Hypothalamus (tissue), 51 donors: ENCODE results near the gene GCAT.

Experiments
- DNase-seq, 51 donors: peaks; one replicate each; lab custom pipeline; 2025; lab: John Stamatoyannopoulos, UW

The GCAT gene

GRCh38 chr22:37806409-37807333, 1.1 kb upstream of the GCAT start:
- peak in 5 of 51 donors; percentile 9 to 47 (median 22) for DNase-seq

DNA sequence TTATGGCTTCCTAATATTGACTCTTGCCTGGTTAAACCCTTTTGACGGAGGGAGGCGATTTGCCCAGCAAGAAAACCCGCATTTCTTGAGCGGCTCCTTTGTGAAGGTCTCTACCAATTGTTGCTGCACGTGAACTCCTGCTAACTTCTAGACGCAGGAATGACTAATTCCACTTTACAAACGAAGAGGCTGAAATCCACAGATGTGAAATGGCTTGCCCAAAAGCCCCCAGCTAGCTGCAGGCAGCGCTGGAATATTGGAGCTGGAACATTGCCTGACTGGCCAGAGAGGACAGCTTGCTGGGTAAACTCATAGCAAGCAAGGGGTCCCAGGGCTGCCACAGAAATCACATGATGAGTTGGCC, 542 bp downstream of the GCAT start:
- DNase-seq, result no peak

- DNase-seq, result no peak
Measured at GRCh38 chr22:37809672-37810333, 2.1 kb downstream of the GCAT start.

- DNase-seq, result no peak
Measured at GRCh38 chr22:37811867-37812266, 4.1 kb downstream of the GCAT start.

DNA sequence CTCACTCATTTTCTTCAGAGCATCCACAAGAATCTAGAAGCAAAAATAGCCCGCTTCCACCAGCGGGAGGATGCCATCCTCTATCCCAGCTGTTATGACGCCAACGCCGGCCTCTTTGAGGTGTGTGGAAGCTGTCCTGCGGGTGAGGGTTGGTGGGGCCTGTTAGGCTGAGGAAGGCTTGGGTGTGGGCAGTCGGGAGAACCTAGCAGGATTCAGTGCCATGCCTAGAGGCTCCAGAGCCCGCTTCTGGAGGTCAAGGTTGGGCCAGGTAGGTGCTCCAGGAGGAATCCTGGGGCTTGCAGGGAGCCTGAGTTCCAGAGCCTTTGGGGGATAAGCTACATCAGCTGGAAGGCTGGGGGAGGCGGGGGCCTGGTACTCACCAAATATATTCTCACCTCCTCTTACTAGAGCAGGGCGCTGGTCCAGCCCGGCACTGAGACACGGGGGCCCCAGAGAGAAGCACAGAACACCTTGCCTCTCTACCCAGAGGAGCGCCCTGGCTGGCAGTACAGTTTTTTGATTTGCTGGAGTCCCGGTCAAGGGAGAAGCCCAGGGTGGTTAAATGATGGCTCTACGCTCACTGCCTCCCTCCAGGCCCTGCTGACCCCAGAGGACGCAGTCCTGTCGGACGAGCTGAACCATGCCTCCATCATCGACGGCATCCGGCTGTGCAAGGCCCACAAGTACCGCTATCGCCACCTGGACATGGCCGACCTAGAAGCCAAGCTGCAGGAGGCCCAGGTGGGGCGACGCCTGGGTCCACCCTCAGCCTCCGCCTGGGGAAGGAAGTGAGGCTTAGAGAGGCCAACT, 5.3 kb downstream of the GCAT start:
- DNase-seq, result no peak

- no peak for DNase-seq
Measured at GRCh38 chr22:37815593-37815992, 7.9 kb downstream of the GCAT start.

DNA sequence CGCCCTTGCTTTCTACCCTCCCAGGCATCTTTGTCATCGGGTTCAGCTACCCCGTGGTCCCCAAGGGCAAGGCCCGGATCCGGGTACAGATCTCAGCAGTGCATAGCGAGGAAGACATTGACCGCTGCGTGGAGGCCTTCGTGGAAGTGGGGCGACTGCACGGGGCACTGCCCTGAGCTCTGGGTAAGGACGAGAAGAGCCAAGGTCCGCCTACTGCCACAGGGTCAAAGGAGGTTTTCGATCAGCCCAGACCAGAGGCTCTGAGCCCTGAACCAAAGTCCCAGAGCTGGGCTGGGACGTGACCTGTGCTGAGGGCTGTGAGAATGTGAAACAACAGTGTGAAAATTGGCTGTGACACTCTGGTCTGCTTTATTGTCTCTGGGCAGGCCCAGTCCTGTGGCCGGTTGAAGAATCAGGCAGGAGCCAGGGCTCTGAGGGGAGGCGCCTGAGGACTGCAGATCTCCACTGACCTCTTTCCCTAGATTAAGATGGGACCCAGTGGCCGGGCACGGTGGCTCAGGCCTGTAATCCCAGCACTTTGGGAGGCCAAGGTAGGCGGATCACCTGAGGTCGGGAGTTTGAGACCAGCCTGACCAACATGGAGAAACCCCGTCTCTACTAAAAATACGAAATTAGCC, 8.9 kb downstream of the GCAT start:
- DNase-seq, result no peak

- peak in 50 of 51 donors; percentile 35 to 92 (median 74) for DNase-seq
Measured at GRCh38 chr22:37817705-37818408, 10.1 kb downstream of the GCAT start.

DNA sequence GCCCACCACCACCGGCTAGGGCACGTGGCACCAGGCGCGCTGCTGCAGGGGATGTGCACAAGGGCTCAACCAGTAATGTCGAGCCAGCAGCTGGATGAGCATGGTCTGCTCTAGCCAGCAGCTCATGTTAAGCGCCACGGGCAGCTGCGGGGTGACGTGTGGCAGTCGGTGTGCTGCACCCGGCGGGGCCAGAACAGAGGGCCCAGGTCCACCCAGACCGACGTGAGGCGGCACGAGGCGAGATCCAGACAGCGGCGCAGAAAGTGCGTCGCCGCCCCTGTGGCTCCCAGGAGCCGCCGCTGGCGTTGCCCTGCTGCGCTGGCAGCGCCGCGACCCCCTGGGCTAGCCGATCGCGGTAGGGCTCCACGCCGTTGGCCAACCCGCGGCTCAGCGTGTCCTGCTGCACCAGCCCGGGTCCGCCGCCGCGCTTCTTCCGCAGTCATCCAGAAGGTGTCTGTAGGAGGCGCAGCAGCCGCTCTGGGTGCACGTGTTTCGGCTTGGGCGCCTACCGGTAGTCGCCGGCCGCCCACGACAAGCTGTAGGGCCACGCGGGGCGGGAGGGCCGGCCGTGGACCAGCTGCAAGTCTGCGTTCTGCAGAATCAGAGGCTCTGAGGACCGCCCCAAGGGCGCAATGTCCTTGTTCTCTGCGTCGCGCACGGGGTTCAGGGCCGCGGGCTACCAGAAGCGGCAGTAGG, 10.8 kb downstream of the GCAT start:
- peak in 24 of 51 donors; percentile 13 to 54 (median 32) for DNase-seq

GRCh38 chr22:37819105-37819433, 11.3 kb downstream of the GCAT start:
- DNase-seq, result no peak

GRCh38 chr22:37820350-37820749, 12.6 kb downstream of the GCAT start:
- DNase-seq, result no peak

DNA sequence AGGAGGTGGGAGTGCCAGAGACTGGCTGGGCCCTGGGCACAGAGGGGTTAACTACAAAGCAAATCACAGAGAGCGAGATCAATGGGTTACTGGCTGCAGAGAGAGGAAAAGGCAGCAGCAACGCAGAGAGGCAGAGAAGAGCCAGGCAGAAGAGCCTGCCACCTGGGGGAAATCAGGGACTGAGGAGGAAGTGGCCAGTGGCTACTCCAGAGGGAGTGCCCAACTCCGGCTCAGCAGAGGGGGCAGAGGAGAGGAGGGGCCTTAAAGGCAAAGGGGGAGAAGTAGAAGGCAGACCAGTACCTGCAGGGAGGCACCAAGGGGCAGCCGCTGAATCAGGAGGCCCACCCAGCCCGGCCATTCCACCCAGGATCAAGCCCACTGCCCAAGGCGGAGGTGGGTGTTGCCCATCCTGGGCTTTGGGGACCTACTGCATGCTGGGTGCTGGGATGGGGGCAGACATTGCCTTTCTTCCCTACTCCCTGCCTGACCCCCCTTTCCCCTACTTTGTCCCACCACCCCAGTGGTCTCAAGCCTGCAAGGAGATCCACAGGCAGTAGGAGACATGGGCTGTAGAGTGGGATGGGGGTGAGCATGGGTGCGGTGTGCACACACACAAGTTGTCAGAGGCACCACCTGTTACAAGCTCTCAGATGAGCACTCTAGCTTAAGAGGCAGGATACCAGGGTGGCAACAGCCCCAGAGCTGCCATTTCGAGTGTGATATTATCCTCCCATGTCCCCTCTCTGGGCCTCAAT, 14.5 kb downstream of the GCAT start:
- no peak for DNase-seq

DNA sequence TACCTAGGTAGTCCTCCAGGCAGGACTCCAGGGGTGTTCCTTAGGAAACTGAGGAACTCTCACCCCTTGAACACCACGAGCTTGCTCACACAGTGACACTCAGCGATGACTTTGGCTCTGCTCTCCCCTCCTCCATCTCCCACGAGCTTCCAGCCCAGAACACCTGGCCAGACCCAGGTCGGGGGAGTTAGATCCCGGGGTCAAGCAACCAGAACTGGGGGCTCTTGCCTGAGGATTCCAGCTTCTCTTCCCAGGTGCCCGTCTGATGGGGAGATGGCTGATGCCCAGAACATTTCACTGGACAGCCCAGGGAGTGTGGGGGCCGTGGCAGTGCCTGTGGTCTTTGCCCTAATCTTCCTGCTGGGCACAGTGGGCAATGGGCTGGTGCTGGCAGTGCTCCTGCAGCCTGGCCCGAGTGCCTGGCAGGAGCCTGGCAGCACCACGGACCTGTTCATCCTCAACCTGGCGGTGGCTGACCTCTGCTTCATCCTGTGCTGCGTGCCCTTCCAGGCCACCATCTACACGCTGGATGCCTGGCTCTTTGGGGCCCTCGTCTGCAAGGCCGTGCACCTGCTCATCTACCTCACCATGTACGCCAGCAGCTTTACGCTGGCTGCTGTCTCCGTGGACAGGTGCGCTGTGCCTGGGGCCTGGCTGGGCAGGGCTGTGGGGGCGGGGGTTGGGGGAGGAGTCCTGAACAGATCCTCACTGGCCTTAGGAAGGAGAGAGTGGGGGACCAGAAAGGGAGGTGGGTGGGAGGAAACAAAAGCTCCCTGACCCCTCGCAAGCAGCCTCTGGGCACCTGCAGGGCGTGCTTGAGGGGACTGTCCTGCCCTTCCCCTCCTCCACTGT, 15.6 kb downstream of the GCAT start, which contains the start of gene GALR3:
Gene GALR3 (plus strand): TSS at position 249 of the 852 bp plus-strand sequence. CDS start 25 bp downstream, at position 274.
- DNase-seq, result no peak

DNA sequence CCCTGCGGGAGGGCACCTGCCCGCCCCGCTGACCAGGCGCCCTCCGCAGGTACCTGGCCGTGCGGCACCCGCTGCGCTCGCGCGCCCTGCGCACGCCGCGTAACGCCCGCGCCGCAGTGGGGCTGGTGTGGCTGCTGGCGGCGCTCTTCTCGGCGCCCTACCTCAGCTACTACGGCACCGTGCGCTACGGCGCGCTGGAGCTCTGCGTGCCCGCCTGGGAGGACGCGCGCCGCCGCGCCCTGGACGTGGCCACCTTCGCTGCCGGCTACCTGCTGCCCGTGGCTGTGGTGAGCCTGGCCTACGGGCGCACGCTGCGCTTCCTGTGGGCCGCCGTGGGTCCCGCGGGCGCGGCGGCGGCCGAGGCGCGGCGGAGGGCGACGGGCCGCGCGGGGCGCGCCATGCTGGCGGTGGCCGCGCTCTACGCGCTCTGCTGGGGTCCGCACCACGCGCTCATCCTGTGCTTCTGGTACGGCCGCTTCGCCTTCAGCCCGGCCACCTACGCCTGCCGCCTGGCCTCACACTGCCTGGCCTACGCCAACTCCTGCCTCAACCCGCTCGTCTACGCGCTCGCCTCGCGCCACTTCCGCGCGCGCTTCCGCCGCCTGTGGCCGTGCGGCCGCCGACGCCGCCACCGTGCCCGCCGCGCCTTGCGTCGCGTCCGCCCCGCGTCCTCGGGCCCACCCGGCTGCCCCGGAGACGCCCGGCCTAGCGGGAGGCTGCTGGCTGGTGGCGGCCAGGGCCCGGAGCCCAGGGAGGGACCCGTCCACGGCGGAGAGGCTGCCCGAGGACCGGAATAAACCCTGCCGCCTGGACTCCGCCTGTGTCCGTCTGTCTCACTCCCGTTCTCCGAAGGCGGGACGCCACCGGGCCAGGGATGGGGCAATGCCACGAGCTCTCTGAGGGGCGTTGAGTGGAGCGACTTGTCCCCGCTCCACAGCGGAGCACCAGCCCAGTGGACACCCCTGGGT, 17.2 kb downstream of the GCAT start:
- peak in 1 of 51 donors; percentile 17 for DNase-seq

DNA sequence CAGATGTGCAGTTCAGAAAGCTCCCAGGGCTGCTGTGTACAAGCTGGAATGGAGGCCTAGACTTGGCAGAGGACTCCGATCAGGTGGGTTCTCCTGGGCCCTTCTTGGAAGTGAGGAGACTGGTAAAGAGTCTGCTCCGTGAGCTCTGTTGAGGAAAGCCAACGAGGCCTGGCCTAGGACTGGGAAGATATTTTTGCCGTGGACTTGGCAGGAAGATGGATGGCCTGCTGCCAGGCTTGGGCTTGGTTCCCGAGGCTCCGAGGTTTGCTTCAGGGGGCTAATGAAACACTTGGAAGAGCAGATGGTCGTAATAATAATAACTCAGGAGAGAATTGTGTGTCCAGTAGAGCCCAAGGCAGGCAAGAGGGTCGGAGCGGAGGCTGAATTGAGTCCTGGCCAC, 19.3 kb downstream of the GCAT start:
- DNase-seq, result peak in 35 of 51 donors; percentile 11 to 70 (median 46)

DNA sequence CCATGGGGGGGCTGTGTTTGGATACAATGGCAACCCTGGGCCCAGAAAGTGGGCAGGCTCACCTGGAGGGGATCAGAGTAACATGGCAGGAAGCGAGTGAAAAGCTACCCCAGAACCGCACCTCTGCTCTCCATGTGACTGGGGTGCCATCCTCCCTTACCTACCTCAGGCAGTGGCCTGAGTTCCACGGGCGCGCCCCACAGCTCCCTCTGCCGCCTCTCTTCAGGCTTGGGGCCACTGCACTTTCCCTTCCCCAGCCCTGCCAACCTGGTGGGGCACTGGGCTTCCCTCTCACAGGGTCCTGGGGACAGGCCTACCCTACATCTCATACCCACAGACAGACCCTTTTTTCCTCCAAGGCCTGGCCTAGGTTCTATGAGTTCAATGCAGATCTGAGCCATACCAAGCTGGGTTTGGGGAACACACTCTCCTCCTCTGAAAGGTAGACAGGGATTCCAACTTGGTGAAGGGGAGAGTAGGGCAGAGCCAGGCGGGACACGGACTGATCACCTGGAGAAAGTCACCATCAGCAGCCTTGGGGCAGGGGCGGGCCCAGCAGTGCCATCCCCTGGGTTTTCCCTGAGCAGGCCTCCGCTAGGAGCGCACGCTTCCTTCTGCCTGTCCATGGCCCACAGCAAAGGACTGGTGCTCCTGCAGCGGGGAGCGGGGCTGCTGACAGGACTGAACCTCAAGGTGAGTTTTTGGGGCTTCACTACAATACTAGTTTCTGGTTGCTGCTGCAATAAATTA, 22.5 kb downstream of the GCAT start:
- DNase-seq, result no peak
